Raji (cell line): ENCODE results near the gene KIAA0040.

Source experiments
- POLR2A ChIP-seq: IDR thresholded peaks from 2 replicates; pipeline ENCODE4 v1.6.1; 2011; ENCODE audit warnings: low read depth, low read length, control low read depth; ENCODE audit not compliant: insufficient read depth

Gene KIAA0040

GRCh38 chr1:175116903-175117302 lies 75.7 kb downstream of the KIAA0040 start:
- TF ChIP-seq POLR2A, result no peak

- TF ChIP-seq POLR2A, result no peak
These were observed 76.3 kb downstream of the KIAA0040 start for GRCh38 chr1:175116210-175116798.

- no peak for TF ChIP-seq POLR2A
These were observed 77.6 kb downstream of the KIAA0040 start for GRCh38 chr1:175114996-175115395.
